Stimulated activated CD8-positive, alpha-beta memory T cell treated with anti-CD3 and anti-CD28 coated beads, Interleukin-7, amount 100 ng/mL, for 24 hours (primary cell): ENCODE measurements around the gene RHOB.
"Not testable (repeated sequence)": the region's sequence is repeated elsewhere in the genome, so short reads cannot be mapped to it uniquely, and the experiment has no call there.

ENCODE experiments used
- DNase-seq: peaks from one replicate; pipeline ENCODE4 v3.0.0-alpha.2; 2020; ENCODE audit warnings: low read depth

Gene RHOB

GRCh38 chr2:20476481-20476880 is 29.6 kb downstream of the RHOB start:
- DNase-seq = no peak

GRCh38 chr2:20476950-20477349 is 30.1 kb downstream of the RHOB start:
- no peak for DNase-seq

DNA sequence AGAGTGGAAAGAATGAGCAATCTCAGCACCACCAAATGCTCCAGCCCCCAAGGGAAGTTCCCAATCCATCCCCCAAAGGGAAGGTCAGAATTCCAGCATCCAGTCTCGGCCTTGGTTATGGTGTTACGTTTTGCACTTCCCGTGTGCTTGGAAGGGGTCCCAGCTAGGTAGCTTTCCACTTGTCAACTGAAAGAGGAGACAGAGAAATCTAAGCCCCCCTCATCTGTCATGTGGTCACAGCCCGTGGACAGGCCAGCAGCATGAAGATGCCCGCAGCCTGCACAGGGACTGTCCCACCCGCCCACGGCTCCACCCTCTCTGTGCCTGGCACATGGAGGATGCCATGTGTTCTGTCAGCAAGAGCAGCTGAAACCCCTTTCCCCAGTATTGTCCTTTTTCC is 32.1 kb downstream of the RHOB start:
- DNase-seq = no peak

- DNase-seq = no peak
These were observed 33.0 kb downstream of the RHOB start for GRCh38 chr2:20479835-20480234.

DNA sequence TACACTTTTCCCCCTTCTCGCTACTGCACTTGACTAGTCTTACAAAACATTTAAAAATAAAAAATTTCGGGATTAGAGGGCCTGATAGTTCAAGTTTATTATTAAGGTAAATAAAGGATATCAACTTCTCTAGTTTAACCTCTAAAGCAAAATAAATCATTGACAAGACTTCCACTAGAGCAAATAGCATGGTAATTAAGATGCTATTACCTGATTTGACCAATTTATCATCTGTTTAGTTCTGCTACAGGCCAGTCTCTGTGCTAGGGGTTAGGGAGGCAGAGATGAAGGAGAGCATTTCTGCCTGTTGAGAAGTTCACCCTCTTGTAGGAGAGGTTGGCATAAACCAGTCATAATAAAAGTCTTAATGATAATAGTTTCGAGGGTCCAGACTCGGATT is 34.0 kb downstream of the RHOB start:
- DNase-seq = no peak

DNA sequence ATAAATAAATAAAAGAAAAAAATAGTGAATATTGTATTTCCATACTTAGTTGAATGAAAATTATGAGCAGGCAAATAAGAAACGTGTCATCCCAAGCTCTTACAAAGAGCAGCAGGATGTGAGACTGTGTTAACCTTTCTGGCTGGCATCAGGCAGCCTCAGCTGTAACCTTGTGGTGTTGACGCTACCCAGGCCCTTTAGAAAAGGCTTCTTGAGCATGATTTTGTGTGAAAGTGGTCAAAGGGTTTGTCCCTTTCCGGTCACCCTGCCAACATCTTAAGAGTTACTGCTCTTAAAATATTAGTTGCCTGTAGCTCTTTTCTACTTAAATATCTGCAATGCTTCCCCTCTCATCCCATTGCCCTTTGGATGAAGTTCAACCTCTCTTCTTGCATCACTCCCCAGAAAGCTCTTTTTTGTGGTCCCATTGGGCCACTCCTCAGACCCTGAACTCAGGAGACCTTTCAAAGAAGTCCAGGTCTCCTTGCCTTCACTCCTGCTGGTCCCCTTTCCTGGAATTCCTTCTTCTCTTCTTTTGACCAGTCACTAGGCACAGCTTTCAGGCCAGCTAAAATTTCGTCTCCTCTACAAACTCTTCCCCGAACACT is 35.0 kb downstream of the RHOB start:
- DNase-seq = no peak

DNA sequence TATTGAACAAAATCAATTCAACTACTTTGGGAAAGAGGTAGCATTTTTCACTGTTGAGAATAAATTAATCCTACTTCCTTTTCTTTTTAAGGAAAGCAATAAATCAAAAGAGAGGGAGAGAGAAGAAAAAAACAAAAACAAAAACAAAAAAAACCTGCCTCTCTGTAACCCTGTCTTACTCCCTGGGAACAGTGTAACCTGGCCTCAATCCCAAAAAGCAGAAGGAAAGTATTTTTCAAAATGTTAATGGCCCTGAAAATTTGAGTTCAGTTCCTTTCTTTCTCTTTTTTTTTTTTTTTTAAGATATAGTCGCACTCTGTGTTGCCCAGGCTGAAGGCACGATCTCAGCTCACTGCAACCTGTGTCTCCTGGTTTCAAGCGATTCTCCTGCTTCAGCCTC is 35.9 kb downstream of the RHOB start:
- DNase-seq = no peak

- no peak for DNase-seq
These were observed 36.5 kb downstream of the RHOB start for GRCh38 chr2:20483194-20483895.

- DNase-seq = no peak
These were observed 37.3 kb downstream of the RHOB start for GRCh38 chr2:20484034-20484617.

- no peak for DNase-seq
These were observed 38.1 kb downstream of the RHOB start for GRCh38 chr2:20484810-20485611.

DNA sequence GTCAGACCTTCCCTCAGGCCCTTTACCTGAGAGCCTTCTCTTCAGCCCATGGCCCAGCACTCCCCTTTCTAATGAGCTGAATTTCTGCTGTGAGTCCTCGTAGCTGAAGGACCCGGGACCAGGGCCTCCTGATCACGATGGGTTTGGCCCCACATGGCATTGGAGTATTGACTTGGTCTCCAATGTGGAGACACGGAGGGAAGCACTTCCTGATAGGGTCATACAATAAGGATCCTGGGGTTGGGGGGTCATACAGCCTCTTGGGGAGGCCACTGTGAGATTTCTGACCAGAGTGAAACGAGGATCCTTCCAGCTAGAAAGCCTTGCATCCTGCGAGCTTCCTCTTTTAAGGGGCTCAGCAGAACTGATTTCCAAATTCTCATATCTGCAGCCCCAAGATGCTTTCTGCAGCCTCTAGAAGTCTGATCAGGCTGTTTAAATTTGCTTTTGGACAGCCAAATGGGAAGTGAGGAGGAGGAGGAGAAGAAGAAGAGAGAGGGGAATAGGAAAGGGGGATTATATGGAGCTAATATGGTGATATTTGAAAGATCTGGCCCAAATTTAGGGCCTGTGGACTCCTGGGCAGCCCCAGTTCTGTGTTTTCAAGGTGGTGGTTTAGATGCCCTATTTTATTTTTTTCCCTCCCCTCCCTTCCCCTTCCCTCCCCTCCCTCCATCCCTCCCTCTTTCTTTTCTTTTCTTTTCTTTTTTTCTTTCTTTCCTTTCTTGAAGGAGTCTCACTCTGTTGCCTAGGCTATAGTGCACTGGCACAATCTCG is 38.9 kb downstream of the RHOB start:
- DNase-seq = no peak

DNA sequence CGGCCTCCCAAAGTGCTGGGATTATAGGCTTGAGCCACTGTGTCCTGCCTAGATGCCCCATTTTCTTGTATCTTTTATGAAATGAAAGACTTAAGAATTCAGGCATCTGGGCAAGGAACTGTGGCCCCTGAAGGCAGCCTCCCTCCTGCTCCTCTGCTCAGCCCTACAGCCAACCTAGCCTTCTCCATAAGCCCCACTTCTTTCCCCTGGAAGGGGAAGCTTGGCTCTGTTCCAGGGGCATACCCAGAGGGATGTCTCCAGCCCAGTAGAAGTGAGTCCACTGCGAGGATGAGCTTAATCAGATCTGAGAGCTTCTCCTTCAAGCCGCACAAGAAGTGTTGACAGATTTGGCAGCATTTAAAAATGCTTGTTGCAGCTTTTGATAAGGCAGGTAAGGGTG is 39.7 kb downstream of the RHOB start:
- DNase-seq = no peak

DNA sequence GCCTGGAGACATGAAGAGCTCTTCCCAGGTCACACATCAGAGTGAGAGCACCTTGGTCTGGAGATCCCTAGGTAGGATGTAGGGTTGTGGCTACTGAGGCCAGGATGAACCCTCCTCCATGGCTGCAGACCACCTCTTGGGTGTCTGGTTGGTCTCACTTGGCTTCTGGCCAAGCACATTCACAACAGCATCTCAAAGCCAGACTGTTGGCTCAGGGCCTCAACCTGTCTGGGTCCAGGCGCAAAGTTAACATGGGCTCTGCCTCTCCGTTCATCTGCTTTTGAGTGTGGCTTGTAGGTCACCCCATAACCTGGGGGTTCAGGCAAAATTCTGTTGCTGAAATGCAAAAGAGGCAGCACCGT is 40.1 kb downstream of the RHOB start:
- no peak for DNase-seq

DNA sequence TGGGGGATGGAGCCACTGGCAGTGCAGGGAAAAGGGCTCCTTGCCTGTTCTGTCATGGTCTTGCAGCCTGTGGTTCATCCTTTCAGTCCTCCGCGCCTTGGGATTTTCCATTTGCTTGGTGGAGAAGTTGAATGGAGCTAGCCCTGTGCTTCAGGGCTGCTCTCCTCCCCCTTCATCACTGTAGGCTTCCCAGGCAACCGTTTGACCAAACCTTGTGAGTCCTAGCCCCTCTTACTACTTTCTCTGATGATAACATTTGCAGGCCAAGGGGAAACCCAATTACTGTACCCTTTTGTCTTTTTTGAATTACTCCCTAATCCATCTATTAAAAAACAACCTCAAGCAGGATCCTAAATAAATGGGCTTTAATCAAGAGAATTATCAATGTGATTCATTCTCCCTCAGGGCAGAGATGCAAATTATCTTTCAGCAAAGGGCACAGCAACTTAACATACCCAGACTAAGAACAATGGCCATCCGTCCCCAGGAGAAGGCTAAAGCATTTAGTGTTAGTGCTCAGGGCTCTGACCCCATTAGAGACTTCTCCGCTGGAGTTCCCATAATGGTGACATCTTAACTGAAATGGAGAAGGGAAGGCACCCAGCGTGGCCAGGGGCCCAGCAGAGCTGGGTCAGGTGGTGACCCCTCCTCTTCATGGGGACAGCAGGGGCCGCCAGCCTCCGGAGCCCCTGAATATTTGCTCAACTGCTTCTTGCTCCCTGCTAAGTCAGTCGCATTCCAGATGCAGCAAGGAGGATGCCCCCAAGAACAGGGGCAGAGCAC is 40.7 kb downstream of the RHOB start:
- no peak for DNase-seq

DNA sequence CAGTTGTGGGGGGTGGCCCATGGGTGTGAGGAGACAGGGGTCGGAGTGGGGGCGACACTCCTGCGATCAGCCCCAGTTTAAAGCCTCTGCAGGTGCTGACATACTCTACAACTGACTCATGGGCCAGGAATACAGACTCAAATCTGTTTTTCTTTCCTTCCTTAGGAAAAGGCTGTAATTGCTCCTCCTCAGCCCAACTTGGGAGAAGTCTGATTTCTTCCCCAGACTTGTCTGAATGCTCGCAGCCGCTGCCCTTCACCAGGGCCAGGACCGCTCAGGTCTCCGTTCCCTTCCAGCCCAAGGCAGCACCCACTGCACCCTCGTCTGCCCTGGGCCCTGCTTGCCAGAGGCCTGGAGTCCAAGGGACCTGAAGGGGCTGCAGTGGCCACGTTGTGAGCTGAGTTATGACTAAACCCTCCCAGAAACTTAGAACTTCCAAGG is 41.3 kb downstream of the RHOB start:
- DNase-seq = no peak

DNA sequence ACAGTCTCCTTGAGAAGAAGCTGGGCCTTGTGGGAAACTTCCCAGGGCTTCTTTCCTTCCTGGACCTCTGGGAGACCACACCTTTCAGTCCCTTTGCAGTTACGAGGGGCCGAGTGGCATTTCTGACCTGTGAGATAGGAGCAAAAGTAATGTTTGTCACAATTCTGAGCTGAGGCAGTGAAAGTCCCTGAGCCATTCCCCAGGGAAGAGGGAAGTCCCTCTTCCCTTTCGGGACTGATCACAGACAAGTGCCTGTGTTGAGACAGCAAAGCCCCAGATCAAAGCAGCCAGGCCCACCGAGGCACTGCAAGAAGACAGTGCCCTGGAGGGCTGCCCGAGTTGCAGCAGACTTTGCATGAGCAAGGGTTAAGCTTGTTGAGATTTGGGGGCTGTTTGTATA is 41.9 kb downstream of the RHOB start:
- no peak for DNase-seq

DNA sequence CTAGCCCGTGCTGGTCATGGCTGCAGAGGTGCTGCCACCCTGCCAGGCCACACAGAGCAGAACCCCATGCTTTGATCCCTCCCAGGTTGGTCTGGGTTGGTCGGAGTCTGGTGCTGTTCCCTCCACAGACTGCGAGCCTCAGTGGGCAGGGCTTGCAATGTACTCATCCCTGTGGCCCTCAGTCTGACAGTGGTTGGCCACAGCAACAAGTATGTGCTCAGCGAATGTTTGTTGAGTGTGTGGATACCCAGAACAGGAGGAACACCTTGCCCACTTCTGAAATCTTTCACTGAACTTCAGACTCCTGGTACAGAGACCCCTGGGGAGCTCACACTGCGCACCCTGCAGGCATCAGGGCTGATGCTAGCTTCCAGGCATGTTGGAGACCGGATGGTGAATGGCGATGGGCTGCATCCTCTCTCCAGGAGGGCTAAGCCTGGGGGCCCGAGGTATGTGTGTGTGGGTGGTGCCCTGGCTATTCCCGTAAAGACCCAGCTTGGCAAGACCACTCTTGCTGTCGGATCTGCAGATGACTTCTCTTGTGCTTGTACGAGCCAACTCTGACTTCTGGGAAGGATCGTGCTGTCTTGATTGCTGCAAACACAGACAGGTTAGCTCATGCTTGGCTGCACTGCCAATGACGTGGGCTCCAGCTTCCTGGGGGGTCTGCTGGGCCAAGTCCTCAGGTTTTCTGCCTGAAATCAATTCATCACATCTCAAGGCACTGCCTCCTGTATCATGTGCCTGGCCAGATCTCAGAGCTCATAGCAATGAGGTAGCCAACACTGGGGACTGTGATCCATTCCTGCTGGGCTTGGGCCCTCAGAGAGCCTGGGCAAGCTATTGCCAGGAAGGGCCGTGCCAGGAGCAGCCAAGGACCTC is 43.7 kb downstream of the RHOB start:
- no peak for DNase-seq

DNA sequence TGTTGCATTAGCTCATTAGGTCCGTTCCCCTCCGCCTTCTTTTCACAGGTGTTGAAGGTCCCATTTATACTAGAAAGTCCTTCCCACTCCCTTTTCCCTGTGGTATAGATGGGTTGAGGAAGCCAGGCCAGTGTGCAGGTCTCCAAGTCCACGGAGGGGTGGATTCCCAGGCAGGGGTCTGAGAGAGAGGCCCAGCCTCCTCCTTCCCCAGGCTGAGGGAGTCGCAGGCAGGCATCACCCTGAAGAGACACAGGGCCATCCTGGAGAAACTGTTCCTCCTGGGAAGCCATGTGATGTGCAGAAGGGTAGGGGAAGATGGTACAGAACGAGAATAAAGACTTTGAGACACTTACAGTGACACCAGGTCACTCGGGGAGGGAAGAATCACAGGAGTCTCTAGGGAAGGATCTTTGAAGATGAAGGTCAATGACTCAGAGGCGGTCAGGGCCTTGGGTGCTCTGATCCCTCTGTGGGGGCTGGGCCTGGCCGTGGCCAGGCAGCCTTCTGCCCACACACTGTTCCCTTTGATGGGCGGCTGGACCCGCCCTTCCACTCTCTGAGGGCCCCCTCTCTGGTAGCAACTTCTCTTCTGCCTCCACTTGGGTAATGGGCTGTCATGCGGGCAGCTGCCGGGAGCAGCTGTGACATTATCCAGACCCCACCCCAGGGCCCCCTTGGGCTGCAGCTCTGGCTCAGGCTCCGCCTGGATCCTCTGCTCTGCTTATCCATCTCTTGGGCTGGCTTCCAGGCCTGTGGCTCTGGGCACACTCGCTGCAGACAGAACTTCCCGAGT is 45.1 kb downstream of the RHOB start:
- no peak for DNase-seq

GRCh38 chr2:20493095-20493494 is 46.2 kb downstream of the RHOB start:
- DNase-seq = not testable (repeated sequence)
